Measurements from ENCODE around the gene SPCS2. TPM values are rescaled to one million over a fixed set of nuclear protein-coding genes. Genes with fewer than 3 reads are reported as not detected.

SPCS2 gene
- total RNA-seq, 1 experiment from 2014 or later = 116 TPM

DNA sequence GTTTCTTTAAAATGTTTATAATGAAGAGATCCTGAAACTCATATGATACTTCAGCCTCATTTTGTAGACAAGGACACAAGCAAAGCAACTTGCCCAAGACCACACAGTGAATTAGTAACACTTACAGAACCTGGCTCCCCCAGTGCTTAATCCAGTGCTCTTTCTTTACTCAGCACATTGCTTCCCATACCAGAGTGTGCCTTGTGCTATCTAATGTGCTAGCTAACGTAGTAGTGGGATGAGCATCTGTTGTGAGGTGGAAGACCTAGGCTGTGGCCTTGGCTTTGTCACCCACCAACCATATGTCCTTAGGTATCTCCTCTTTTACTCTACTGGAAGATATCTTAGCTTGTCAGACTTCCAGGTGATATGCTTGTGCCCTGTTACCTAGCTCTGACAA, 5.1 kb downstream of the SPCS2 start:
- Mint-ChIP-seq H3K27ac (no peak overlapping the region), H3K4me1 (peaks cover 13% of the 10 kb centered on the region), H3K27me3 (ENCODE audit: low read depth) (no peaks in the 10 kb centered on the region), H3K4me3 (no peak overlapping the region), H3K9me3 (no peaks in the 10 kb centered on the region), H3K36me3 (peaks cover 11% of the 10 kb centered on the region; the same call in 1 of the 2 replicates)
- DNase-seq (ENCODE audit: low spot score) = no peak
- CTCF ChIA-PET = no interaction called here
- ATAC-seq = no peak
- TF ChIP-seq MXD4 (CRISPR knock-in tag; IDR thresholded peaks at IDR 0.05; ENCODE audit: borderline replicate concordance) (no peak), TEAD1 (CRISPR knock-in tag; IDR thresholded peaks at IDR 0.05) (no peak), NR2C2 (CRISPR knock-in tag; IDR thresholded peaks at IDR 0.05) (no peak), NFE2L1 (CRISPR knock-in tag; IDR thresholded peaks at IDR 0.05) (no peak), CREM (CRISPR knock-in tag; IDR thresholded peaks at IDR 0.05) (no peak), ZNF121 (CRISPR knock-in tag; IDR thresholded peaks at IDR 0.05) (no peak), MYBL2 (CRISPR knock-in tag; IDR thresholded peaks at IDR 0.05) (no peak), GABPB1 (CRISPR knock-in tag; IDR thresholded peaks at IDR 0.05) (no peak), ZBTB21 (CRISPR knock-in tag; IDR thresholded peaks at IDR 0.05; ENCODE audit: borderline replicate concordance) (no peak), ZNF416 (CRISPR knock-in tag; IDR thresholded peaks at IDR 0.05) (no peak), NR1H2 (CRISPR knock-in tag; IDR thresholded peaks at IDR 0.05) (no peak), SMAD3 (CRISPR knock-in tag; IDR thresholded peaks at IDR 0.05; ENCODE audit: borderline replicate concordance) (no peak), CBFB (CRISPR knock-in tag; IDR thresholded peaks at IDR 0.05; ENCODE audit: low read depth) (no peak)
- TF ChIP-seq, protein P1, sequence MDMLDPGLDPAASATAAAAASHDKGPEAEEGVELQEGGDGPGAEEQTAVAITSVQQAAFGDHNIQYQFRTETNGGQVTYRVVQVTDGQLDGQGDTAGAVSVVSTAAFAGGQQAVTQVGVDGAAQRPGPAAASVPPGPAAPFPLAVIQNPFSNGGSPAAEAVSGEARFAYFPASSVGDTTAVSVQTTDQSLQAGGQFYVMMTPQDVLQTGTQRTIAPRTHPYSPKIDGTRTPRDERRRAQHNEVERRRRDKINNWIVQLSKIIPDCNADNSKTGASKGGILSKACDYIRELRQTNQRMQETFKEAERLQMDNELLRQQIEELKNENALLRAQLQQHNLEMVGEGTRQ (CRISPR knock-in tag; IDR thresholded peaks at IDR 0.05) = no peak
- TF ChIP-seq, protein P2, sequence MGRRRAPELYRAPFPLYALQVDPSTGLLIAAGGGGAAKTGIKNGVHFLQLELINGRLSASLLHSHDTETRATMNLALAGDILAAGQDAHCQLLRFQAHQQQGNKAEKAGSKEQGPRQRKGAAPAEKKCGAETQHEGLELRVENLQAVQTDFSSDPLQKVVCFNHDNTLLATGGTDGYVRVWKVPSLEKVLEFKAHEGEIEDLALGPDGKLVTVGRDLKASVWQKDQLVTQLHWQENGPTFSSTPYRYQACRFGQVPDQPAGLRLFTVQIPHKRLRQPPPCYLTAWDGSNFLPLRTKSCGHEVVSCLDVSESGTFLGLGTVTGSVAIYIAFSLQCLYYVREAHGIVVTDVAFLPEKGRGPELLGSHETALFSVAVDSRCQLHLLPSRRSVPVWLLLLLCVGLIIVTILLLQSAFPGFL (CRISPR knock-in tag; IDR thresholded peaks at IDR 0.05; ENCODE audit: borderline replicate concordance) = no peak
- TF ChIP-seq, protein P3, sequence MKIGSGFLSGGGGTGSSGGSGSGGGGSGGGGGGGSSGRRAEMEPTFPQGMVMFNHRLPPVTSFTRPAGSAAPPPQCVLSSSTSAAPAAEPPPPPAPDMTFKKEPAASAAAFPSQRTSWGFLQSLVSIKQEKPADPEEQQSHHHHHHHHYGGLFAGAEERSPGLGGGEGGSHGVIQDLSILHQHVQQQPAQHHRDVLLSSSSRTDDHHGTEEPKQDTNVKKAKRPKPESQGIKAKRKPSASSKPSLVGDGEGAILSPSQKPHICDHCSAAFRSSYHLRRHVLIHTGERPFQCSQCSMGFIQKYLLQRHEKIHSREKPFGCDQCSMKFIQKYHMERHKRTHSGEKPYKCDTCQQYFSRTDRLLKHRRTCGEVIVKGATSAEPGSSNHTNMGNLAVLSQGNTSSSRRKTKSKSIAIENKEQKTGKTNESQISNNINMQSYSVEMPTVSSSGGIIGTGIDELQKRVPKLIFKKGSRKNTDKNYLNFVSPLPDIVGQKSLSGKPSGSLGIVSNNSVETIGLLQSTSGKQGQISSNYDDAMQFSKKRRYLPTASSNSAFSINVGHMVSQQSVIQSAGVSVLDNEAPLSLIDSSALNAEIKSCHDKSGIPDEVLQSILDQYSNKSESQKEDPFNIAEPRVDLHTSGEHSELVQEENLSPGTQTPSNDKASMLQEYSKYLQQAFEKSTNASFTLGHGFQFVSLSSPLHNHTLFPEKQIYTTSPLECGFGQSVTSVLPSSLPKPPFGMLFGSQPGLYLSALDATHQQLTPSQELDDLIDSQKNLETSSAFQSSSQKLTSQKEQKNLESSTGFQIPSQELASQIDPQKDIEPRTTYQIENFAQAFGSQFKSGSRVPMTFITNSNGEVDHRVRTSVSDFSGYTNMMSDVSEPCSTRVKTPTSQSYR (CRISPR knock-in tag; IDR thresholded peaks at IDR 0.05) = no peak
- POLR2A ChIA-PET = no interaction called here

DNA sequence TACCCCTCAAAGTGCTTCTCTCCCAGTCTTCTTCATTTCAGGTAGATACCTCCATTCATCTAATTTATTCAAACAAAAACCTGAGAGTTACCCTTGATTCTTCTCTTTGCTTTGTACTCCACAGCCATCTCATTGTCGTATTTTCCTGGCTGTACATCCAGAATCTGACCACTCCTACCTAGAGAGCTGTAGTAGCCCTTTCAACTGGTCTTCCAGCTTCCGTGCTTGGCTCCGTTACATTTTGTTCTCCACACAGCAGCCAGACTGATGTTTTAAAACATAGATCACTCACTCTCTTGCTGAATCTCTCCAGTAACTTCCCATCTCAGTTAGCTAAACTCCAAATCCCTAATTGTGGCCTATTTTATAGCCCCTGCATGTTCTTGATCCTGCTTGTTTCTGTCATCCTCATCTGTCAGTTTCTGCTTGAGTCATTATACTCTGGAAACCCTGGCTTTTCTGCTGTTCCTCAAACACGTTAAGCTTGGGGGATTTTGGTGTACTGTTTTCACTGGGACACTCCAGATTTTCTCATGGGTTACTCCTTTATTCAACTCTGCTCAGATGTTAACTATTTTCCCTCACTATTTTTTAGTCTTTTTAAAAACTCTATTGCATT, 7.4 kb downstream of the SPCS2 start:
- H3K36me3 Mint-ChIP-seq = peaks cover 11% of the 10 kb centered on the region; the same call in 1 of the 2 replicates
- no peaks in the 10 kb centered on the region for H3K9me3 Mint-ChIP-seq
- POLR2A ChIA-PET = interaction anchor here (0.5 kb wide), 1 partner anchor 429 kb away, joined by 3 read pairs; no protein-coding TSS in a partner anchor
- TF ChIP-seq, protein P4, sequence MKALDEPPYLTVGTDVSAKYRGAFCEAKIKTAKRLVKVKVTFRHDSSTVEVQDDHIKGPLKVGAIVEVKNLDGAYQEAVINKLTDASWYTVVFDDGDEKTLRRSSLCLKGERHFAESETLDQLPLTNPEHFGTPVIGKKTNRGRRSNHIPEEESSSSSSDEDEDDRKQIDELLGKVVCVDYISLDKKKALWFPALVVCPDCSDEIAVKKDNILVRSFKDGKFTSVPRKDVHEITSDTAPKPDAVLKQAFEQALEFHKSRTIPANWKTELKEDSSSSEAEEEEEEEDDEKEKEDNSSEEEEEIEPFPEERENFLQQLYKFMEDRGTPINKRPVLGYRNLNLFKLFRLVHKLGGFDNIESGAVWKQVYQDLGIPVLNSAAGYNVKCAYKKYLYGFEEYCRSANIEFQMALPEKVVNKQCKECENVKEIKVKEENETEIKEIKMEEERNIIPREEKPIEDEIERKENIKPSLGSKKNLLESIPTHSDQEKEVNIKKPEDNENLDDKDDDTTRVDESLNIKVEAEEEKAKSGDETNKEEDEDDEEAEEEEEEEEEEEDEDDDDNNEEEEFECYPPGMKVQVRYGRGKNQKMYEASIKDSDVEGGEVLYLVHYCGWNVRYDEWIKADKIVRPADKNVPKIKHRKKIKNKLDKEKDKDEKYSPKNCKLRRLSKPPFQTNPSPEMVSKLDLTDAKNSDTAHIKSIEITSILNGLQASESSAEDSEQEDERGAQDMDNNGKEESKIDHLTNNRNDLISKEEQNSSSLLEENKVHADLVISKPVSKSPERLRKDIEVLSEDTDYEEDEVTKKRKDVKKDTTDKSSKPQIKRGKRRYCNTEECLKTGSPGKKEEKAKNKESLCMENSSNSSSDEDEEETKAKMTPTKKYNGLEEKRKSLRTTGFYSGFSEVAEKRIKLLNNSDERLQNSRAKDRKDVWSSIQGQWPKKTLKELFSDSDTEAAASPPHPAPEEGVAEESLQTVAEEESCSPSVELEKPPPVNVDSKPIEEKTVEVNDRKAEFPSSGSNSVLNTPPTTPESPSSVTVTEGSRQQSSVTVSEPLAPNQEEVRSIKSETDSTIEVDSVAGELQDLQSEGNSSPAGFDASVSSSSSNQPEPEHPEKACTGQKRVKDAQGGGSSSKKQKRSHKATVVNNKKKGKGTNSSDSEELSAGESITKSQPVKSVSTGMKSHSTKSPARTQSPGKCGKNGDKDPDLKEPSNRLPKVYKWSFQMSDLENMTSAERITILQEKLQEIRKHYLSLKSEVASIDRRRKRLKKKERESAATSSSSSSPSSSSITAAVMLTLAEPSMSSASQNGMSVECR (CRISPR knock-in tag; IDR thresholded peaks at IDR 0.05; ENCODE audit: borderline replicate concordance) = no peak
- no peak for TF ChIP-seq JUN (CRISPR knock-in tag; IDR thresholded peaks at IDR 0.05)
- CTCF ChIA-PET = interaction anchor here (0.9 to 1.0 kb wide), 3 partner anchors 66 to 315 kb away, joined by 3 read pairs; no protein-coding TSS in a partner anchor
- peaks cover 6% of the 10 kb centered on the region; the same call in 1 of the 2 replicates for H3K4me1 Mint-ChIP-seq
- DNase-seq (ENCODE audit: low spot score) = no peak
- H3K27me3 Mint-ChIP-seq (ENCODE audit: low read depth) = no peaks in the 10 kb centered on the region
- no peak overlapping the region for H3K4me3 Mint-ChIP-seq
- ATAC-seq = no peak
- H3K27ac Mint-ChIP-seq = no peak overlapping the region
